ENCODE data around the gene ELAVL4. TPM values are rescaled to one million over a fixed set of nuclear protein-coding genes. Genes with fewer than 3 reads are reported as not detected.

Gene ELAVL4
- total RNA-seq, 1 experiment from 2014 or later = not detected

DNA sequence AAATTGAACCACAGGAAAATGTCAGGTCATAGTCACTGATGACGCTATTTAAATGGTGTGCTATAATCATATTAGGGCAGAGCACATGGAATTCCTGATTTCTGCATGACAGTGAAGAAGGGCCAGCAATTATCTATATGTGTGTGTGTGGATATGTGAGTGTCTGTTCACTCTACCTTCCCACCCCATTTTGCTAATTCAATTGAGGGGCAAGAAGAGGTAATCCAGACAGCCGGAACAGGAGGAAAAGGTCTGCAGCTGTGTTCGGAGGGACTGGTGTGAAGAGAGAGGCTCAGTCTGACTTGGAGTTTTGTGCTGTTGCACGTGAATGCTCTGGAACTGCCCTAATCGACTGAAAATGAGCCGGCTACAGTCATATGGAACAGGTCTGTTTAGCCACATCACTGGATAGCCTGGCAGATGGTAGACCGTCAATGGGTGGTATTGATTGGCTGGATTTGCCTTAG lies 5.1 kb upstream of the ELAVL4 start:
- Histone ChIP-seq H3K36me3 (ENCODE audit: insufficient read depth, low read length, poor library complexity, severe bottlenecking) (no peaks in the 10 kb centered on the region), H3K4me3 (ENCODE audit: low read depth, low read length, poor library complexity, severe bottlenecking) (no peak overlapping the region), H3K9me3 (ENCODE audit: low read depth, low read length, poor library complexity, severe bottlenecking) (no peaks in the 10 kb centered on the region), H3K27me3 (replicated peaks; ENCODE audit: insufficient read depth, low read depth, low read length, poor library complexity) (peaks cover 39% of the 10 kb centered on the region), H3K27ac (ENCODE audit: low read depth, low read length, poor library complexity, severe bottlenecking) (no peak overlapping the region), H3K4me1 (ENCODE audit: insufficient read depth, low read length, poor library complexity, severe bottlenecking) (no peaks in the 10 kb centered on the region)
- ChIA-PET CTCF (no interaction called here), POLR2A (ENCODE audit: low non-redundant PET) (interaction anchor here (0.6 kb wide), 1 partner anchor 200 kb away, joined by 3 read pairs; no protein-coding TSS in a partner anchor)
- no peak for TF ChIP-seq CTCF (conservative IDR thresholded peaks at IDR 0.05; ENCODE audit: low read depth, low read length)
- no peak for TF ChIP-seq EZH2 (IDR thresholded peaks at IDR 0.05; ENCODE audit: borderline replicate concordance, low read depth, low read length, poor library complexity, severe bottlenecking)
- DNase-seq (ENCODE audit: low spot score) = no peak
- BruUV-seq (replicated peaks) = no TSS peak
- intact Hi-C loops (cut with micrococcal nuclease; ENCODE audit: unreplicated experiment) = no loop called here

DNA sequence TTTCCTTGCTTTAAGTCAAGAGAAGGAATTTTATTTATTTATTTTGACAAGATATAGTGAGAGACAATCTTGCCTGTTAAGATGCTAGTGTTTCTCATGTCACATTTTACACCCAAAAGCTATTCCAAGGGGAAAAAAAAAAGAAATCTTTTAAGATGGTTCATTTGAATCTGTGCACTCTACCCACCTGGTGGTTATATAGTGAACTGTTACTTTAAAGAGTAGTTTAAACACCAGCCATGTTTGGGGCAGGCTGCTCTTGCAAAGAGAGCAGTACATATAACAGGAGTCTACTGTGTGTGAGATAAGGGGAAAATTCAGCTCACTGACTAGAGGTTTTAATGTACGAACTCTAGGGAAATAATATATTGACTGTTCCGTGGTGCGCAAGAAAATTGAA lies 3.3 kb upstream of the ELAVL4 start:
- CTCF ChIA-PET = no interaction called here

DNA sequence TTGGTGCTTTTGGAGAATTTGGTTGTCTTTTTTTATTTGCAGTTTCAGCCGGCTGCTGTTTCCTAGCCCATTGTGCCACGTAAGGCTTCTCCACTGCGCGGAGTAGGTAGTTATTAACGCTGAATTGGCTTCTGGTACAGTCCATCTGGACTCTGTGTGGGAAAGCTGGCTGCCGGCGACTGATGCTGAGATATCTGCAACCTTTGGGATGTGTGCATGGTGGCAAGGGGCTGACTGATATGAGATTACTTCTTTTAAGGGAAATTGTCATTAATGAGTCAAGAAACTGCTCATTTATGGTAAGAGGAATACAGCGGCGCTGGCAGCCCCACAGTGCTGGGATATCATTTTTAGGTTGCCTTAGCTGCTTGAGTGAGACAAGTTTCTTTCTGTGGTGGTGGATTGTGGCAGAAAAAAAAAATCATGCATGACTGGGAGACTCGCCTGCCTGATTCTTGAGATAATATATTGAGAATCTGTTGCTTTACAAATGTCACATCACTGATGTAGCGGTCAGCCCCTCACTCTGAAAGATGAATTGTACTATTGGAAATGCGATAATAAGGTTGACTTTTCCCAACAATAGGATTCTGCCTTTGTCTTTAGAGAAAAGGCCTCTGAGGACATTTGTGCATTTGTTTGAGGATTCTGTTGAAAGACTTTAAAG lies 2.5 kb upstream of the ELAVL4 start:
- no peak for TF ChIP-seq EZH2 (IDR thresholded peaks at IDR 0.05; ENCODE audit: borderline replicate concordance, low read depth, low read length, poor library complexity, severe bottlenecking)
- no peak for TF ChIP-seq CTCF (conservative IDR thresholded peaks at IDR 0.05; ENCODE audit: low read depth, low read length)
- Histone ChIP-seq H3K36me3 (ENCODE audit: insufficient read depth, low read length, poor library complexity, severe bottlenecking) (no peaks in the 10 kb centered on the region), H3K9me3 (ENCODE audit: low read depth, low read length, poor library complexity, severe bottlenecking) (no peaks in the 10 kb centered on the region), H3K27me3 (replicated peaks; ENCODE audit: insufficient read depth, low read depth, low read length, poor library complexity) (peaks cover 56% of the 10 kb centered on the region), H3K4me3 (ENCODE audit: low read depth, low read length, poor library complexity, severe bottlenecking) (no peak overlapping the region), H3K27ac (ENCODE audit: low read depth, low read length, poor library complexity, severe bottlenecking) (no peak overlapping the region), H3K4me1 (ENCODE audit: insufficient read depth, low read length, poor library complexity, severe bottlenecking) (no peaks in the 10 kb centered on the region)
- ChIA-PET POLR2A (ENCODE audit: low non-redundant PET) (no interaction called here), CTCF (no interaction called here)
- intact Hi-C loops (cut with micrococcal nuclease; ENCODE audit: unreplicated experiment) = no loop called here
- no peak for DNase-seq (ENCODE audit: low spot score)
- BruUV-seq (replicated peaks) = no TSS peak

More for the DNA sequence above, 3.3 kb upstream of the ELAVL4 start:
- no peak for DNase-seq (ENCODE audit: low spot score)
- intact Hi-C loops (cut with micrococcal nuclease; ENCODE audit: unreplicated experiment) = no loop called here
- Histone ChIP-seq H3K36me3 (ENCODE audit: insufficient read depth, low read length, poor library complexity, severe bottlenecking) (no peaks in the 10 kb centered on the region), H3K9me3 (ENCODE audit: low read depth, low read length, poor library complexity, severe bottlenecking) (no peaks in the 10 kb centered on the region), H3K4me3 (ENCODE audit: low read depth, low read length, poor library complexity, severe bottlenecking) (no peak overlapping the region), H3K27ac (ENCODE audit: low read depth, low read length, poor library complexity, severe bottlenecking) (no peak overlapping the region), H3K27me3 (replicated peaks; ENCODE audit: insufficient read depth, low read depth, low read length, poor library complexity) (peaks cover 51% of the 10 kb centered on the region), H3K4me1 (ENCODE audit: insufficient read depth, low read length, poor library complexity, severe bottlenecking) (no peaks in the 10 kb centered on the region)
- no TSS peak for BruUV-seq (replicated peaks)
- POLR2A ChIA-PET (ENCODE audit: low non-redundant PET) = no interaction called here
- TF ChIP-seq CTCF (conservative IDR thresholded peaks at IDR 0.05; ENCODE audit: low read depth, low read length) = 0 out of 2 replicates have a peak, but pooled peaks have one; percentile 35
- no peak for TF ChIP-seq EZH2 (IDR thresholded peaks at IDR 0.05; ENCODE audit: borderline replicate concordance, low read depth, low read length, poor library complexity, severe bottlenecking)

Measured in A673 (cell line).